Stimulated activated CD4-positive, alpha-beta T cell treated with anti-CD3 and anti-CD28 coated beads, Interleukin-2, amount 100 ng/mL, for 4 hours (primary cell): ENCODE results near the gene WDR20.

Source experiments
- DNase-seq: peaks from one replicate; pipeline ENCODE4 v3.0.0-alpha.2; 2020; ENCODE audit warnings: low read depth

Gene WDR20

DNA sequence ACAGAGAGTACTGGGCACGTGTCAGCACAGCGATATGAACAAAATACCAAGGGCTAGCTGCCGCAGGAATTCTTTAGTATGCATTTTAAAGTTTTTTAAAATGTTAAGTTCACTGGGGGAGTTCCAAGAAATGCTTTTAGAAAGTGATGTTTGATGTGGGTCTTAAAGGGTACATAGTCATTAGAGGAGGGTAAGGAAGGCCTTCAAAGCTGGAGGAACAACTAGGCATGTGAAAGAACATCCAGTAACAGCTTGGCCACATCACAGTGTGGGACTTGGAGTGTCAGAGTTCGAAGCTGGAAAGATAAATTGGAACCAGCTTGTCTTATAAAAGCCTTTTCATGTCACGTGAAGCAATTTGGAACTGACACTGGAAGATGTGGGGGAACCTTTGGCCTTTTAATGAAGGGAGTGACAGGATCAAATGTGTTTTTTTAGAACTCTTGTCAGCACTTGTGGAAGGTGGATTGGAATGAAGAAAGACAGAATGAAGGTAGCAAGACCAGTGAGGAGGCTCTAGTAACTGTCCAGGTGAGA lies 57.7 kb downstream of the WDR20 start:
- DNase-seq, result no peak

DNA sequence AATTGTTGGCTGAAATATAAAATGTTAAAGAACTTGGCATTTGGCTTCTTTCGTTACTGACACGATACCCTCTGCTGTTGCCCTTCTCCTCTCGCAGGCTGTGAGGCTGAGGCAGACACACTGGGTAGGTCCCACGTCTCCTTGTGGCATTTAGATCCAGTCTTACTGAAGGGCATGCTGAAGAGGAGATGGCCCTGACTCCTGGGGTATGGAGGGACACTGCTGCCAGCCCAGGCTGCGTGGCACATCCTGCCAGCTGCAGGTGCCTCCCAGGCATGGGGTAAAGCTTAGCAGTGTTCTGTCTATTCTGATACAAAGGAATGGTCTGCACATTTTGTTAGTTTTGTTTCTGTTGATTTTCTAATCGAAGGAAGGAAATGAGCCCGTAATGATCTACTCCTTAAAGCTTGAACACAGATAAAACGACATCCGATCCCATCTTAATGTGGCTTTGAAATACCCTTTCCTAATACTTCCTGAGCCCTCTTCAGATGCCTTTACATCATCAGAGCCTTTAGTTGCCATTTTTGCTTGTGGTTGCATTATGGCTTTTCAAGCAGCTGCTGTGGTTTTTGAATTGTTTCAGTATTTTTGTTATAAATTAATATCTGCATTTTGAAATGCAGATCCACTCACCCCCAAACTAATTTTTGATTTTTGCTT lies 61.1 kb downstream of the WDR20 start:
- DNase-seq, result no peak

DNA sequence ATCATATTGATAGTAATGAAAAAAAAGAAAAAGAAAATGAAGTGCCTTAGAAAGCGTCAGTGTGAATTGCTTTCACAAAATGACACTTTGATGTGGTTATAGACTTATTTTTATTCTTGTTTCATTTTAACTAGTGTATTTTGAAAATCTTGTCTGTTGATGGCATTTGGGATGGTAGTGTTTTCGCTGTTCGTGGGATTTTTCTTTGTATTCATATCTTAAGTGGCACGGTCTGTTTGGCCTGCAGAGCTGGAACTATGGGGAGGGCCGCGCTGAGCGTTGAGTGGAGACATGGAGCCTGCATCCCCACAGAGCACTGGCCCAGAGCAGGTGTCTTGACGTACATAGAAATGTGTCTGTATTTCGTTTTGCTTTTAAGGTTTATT lies 61.6 kb downstream of the WDR20 start:
- DNase-seq, result no peak

DNA sequence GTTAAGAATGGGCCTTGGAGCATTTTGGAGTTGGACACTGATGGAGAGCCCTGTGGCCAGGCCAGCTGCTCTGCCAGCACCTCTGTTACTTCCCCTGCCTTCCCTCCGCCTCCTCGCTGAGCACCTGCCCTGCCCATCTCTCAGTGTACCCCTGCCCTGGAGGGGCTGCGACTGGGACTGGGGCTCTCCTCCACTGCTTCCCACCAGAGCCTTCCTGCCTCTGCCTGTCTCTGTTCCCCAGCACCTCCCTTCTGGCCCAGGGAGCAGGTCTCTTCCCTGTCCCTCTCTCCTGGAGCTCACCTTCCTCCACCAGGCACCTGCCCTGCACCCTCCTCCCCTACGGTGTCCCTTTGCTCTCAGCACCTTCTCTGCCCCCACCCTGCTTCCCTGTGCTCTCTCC lies 62.1 kb downstream of the WDR20 start:
- no peak for DNase-seq

DNA sequence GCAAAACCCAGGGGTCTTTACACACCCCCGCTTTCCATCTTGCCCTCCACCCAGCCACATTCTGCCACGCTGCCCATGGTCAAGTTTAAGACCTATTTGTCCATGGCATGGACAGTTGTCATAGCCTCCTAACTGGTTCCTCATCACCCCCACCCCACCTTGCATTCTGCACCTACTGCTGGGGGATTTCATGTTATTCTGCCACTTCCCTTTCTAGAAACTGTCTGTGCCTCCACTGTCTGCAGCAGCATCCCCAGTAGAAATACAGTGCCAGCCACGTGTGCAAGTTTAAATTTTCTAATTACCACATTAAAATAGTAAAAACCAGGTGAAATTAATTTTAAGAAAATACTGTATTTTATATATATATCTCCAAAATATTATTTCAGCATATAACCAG lies 63.2 kb downstream of the WDR20 start:
- no peak for DNase-seq

DNA sequence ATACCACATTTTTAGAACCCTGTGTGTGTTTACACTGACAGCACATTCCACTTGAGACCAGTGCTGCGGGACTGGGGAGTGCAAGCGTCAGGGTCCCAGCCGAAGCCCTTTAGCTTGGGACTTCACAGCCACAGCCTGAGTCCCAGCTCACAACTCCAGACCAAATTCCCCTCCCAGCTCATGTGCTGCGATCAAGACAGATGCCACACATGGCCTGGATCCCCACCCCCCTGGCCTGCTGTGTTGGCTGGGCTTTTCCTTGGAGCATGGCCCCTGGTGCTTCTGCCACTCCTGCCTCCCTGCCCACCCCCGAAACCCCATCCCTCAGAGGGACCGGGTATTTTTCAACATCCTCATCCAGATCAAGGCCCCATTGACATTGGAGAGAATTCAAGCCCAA lies 63.7 kb downstream of the WDR20 start:
- DNase-seq, result no peak

DNA sequence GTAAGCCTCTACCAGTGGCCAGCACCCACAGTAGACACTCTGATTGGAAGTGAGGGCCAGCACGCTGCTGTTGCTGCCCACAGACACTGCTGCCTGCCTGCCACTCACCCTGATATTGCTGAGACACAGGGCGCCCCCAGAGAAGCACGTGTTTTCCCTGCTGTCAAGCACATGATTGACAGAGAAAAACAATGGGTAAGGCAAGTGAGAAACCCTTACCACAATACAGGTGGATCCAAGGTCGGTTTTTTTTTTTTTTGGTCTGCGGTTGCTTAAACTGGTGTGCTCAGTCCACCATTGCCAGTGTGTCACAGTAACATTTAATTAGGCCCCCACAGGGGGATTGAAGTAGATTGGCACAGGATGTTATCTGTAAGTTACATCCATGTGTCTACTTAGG lies 65.9 kb downstream of the WDR20 start:
- DNase-seq, result no peak

DNA sequence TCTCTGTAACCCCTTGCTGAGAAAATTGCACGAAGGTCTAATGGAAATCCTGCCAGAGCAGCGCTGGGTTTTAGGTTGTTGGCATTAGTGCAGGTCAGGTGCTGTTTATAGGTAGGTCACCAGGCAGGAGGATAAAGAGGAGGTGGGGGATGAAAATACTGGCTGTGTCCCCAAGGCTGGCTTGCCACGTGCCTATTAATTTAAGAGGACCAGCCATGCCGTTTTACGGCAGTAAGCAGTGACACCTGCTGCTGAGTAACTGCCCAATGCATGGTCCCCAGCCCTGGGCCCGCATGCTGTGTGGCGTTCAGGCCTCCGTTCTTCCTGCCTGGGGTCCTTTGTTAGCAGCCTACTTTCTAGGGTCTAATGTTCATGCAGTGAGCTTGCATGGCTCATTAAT lies 67.2 kb downstream of the WDR20 start:
- no peak for DNase-seq

DNA sequence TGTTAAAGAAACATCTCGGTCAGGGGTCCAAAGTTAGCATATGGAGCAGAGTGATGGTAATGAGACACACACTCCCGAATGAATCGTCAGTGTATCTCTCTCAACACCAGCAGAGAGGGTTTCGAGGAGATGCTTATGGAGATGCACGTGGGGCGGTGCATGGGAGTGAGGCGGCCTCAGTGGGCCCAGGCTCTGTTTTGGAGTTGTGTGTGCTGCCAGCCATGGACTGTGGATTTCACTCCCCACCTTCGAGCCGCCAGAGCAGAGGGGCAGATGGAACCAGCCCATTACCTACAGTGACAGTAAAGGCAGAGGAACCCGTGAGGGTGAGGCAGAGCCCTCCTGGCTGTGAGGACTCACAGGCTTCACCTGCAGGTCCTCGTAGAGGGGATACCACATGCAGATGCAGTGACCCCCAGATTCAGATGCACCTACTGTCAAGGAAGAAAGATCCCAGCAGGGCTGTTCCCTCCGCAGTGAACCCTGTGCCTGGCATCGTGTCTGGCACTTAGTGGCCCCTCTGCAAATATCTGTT lies 68.2 kb downstream of the WDR20 start:
- DNase-seq, result no peak

DNA sequence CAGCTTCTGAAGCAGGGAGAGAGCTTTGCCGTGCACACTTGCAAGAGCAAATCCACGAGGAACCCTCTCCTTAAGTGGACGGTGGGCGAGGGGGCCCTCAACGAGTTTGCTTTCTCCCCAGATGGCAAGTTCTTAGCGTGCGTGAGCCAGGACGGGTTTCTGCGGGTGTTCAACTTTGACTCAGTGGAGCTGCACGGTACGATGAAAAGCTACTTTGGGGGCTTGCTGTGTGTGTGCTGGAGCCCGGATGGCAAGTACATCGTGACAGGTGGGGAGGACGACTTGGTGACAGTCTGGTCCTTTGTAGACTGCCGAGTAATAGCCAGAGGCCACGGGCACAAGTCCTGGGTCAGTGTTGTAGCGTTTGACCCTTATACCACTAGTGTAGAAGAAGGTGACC lies 69.0 kb downstream of the WDR20 start:
- no peak for DNase-seq

DNA sequence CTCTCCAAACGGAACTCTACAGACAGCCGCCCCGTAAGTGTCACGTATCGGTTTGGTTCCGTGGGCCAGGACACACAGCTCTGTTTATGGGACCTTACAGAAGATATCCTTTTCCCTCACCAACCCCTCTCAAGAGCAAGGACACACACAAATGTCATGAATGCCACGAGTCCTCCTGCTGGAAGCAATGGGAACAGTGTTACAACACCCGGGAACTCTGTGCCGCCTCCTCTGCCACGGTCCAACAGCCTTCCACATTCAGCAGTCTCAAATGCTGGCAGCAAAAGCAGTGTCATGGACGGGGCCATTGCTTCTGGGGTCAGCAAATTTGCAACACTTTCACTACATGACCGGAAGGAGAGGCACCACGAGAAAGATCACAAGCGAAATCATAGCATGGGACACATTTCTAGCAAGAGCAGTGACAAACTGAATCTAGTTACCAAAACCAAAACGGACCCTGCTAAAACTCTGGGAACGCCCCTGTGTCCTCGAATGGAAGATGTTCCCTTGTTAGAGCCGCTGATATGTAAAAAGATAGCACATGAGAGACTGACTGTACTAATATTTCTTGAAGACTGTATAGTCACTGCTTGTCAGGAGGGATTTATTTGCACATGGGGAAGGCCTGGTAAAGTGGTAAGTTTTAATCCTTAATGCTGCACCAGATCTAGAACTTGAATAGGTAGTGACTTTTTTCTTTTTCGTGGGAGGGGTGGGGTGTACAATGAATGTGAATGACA lies 69.7 kb downstream of the WDR20 start:
- no peak for DNase-seq

DNA sequence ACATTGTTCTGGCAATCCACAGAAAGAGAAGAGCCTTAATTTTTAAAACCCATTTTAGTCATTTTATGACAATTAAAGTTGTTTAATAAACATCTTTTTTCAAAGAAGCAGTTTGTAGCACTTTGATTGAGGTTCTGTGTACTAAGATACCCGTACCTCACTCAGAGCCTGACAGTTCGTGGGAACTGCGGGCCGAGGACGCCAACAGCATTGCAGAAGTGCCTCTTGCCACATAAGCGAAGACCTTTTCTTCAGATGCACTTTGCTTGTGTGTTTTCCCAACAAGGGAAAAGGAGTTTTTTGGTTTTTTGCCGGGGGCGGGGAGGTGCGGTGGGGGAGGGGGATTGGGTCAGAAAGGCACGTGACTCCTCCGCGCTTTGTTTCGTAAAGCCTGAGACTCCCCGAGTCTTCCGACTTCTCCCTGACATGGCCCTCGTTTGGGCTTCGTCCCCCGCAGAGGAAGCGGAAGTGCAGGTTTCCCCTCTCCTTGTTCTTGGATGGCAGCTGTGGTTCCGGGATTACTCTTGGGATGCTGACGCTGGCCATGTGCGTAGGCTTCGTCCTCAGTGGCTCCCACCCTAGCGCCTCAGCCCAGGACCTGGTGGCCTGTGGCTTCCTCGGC lies 70.8 kb downstream of the WDR20 start:
- DNase-seq, result no peak

DNA sequence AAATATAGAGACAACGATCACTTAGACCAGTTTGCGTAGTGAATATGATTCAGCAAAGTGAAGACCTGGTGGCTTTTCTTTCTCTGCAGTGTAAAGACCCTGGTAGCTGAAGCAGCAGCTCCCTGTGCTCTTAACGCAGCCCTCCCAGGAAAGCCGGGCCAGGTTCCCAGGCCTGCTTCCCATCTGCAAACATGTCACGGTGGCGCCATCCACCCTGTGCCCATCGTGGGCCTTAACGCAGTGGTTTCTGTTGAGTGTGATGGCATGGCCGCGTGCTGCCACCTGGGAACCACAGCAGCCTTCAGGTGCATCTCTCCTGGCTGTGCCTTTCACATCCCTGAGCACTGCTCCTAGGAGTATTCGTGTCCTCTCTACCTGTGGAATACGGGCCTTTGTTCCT lies 71.5 kb downstream of the WDR20 start:
- no peak for DNase-seq

DNA sequence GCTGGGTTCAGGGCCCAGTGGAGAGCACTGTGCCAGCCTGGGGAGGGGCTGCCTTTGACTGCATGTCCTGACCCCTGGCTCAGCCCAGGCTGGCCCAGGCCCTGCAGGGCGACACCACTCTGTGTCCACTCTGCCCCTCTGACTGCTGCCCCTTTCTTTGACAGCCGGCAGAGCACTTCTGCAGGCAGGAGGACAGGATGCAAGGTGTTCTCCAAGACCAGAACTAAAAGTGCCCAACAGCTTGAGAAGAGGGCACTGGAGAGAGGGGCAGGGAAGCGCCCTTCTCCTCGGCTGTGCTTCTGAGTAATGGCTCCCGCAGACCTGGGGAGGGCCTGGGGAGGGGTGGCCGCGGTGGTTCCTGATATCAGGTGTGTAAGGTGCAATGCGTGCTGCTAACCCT lies 72.7 kb downstream of the WDR20 start:
- no peak for DNase-seq

DNA sequence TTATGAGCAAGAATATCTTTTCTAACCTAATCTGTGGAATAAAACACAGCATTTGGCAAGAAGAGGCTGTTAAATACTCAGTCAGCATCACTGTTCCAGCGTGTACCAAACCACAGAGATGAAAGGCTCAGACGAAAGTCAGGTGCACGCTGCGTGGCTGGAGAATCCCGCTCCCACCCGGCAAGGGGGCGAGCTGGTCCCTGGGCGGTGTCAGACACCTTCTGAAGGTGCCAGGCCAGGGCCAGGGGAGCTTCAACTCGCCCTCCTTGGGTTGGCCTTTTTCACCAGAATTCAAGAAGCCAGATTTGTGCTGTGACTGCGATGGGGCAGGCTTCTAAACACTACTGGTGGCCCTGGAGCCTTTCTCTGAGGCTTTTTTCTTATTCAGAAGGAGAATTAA lies 73.1 kb downstream of the WDR20 start:
- DNase-seq, result no peak

DNA sequence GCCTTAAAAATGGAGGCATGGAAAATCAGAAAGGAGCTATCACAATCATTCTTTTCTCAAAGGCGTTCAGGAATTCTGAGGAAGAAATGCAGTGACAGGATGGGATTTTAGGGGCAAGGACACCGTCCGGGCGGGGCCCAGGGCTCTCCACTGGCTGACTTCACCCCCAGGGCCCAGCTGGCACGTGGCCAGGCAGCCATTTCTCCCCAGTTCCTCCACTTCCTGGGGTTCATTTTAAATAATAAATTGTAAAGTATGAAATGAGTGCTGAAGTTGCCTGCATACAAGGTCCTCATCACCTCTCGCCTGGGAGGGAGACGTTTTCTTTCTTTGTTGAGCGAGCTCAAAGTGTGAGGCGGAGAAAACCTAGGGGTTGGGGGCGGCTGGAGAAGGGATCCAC lies 73.8 kb downstream of the WDR20 start:
- no peak for DNase-seq

DNA sequence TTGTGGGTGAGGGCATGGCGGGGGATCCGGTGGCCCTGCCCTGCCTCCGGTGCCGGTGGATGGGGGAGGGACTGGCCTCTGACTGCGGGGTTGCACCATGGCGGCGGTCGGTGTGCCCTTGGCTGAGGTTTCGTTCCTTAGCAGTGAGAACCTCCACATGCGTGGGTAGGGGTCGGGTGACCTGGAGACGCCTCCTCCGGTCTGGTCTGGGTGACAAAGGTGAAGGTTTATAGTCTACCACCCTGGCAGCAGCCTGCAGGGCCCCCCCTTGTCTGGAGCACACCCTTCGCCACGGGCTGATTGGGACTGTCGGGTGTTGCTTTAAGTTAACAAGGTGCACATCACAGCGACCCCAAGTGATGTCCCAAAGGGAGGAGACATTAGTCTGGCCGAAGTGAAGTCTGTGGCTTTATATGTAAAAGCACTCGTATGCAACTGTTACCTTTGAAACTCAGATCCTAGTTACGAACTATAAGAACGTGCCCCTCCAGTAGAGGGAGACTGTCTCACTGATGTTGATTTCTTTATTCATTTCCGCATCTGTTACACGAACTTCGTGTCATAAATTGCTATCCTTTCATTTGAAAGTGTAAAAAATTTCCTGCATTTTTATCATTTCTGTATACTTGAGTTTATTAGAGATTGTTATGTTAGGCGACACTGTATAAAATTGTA lies 74.4 kb downstream of the WDR20 start:
- DNase-seq, result no peak

DNA sequence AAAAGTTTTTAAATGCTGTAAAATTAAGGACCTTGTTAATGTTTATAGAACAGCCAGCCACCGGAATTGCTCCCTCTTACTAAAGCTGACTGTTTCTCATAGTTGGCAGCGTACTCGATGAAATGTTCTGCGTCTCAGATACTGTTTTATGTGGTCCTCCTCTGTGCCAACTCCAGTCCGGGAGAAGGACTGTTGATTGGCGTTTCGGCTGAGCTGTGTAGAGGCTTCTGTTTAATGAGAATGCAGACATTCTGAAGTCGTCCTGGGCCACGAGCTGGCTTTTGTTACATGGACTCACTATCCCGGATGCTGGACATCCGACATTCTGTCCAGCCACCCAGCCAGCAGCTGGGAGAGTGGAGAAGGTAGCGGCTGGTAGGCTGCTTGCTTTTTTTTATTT lies 75.4 kb downstream of the WDR20 start:
- DNase-seq, result no peak

DNA sequence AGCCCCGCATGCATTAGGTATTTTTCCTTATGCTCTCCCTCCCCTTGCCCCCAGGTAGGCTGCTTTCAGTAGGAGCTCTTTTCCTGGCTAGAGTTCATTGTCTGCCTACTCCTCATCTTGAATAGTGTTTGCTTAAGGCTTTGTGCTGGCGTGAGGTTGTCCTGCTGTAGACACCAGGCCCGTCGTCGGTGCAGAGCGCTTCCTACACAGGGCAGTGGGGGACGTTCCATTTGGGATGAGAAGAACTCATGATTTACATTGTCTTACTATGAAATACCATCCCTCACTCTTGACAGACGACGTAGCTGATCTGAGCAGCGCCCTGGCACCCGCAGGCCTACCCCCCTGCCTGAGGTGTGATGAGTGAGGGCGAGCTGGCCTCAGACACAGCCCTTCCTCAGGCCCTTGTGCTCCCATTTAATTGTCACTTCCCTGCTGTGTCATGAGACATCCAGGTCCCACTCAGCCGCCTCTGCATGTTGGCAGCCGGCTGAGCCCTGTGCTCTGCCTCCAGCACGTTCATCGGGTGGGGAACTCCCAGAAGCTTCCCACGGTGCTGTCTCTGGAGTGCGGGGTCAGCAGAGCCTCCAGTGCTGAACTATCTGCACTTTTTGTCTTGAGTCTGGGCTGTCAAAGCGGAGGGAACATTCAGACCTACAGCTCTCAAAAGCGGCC lies 76.0 kb downstream of the WDR20 start:
- no peak for DNase-seq

DNA sequence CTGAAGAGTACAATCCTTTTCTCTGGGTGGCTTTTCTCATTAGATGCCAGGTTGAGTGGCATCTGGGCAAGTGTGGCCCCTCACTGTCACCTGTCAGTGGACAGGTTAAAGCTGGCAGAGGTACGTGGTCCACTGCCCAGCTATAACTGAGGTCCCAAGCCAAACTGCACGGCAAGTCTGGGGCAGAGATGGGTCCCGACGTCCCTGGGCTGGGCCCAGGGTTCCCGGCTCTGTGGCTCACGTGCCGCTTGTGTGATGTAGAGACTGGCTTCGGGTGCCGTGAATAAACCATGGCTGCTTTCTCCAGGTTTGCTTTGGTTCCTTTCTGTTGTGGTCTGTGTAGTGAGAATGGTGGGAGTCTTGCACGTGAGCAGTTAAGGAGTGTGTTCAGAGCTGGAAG lies 77.7 kb downstream of the WDR20 start:
- no peak for DNase-seq

DNA sequence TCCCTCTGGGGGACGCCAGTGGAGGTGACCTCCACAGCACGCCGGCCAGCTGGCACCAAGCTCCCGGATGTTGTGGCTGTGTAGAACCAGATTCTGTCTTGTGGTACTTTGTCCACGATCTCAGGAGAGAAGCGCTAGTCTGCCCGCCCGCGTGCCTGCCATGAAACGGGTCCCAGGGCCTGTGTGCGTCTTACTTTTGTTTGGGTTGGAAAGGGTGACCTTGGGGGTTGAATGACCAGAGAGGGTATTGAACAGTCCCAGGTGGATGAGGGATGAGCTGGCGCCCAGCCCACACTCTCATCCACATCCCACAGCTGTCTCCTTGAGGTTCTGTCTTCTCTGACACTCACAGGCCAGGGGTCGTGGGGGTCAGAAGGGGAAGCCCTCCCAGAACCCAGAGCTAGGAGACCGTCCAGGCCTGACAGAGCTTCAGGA lies 78.3 kb downstream of the WDR20 start:
- no peak for DNase-seq

DNA sequence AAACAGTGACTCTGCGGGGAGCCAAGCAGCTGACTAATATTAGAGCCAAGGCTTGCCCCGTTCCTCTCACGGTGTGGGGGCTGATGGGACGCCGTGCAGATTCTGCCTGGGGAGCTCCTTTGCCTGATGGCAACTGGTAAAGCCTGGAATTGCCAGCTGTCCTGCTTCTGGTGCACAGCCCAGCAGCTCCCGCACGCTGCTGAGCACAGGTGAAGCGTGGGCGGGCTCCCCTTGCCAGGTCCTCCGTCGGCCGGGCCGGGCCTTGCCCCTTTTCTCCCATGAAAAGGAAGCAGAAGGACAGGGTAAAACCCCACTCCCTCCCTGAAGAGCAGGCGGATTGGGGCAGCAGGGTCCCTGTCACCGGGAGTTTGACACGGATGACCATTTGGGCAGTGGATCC lies 79.0 kb downstream of the WDR20 start:
- DNase-seq, result no peak
